HG03565 (cell line): ENCODE measurements around the gene ITGA2.

Experiments used
- ATAC-seq: cut with Tn5 transposase; IDR thresholded peaks from one replicate; pipeline ENCODE4 v1.9.1; 2021; ENCODE audit warnings: mild to moderate bottlenecking, moderate library complexity; ENCODE audit not compliant: unreplicated experiment

The ITGA2 gene

GRCh38 chr5:52988335-52989024 lies 672 bp upstream of the ITGA2 start:
- ATAC-seq = no peak

GRCh38 chr5:52989781-52990527 lies 802 bp downstream of the ITGA2 start:
- ATAC-seq = no peak

- no peak for ATAC-seq
Measured at GRCh38 chr5:52990528-52990925, 1.4 kb downstream of the ITGA2 start.

GRCh38 chr5:52993367-52993766 lies 4.2 kb downstream of the ITGA2 start:
- ATAC-seq = no peak

GRCh38 chr5:52994266-52994665 lies 5.1 kb downstream of the ITGA2 start:
- no peak for ATAC-seq

GRCh38 chr5:52995095-52995494 lies 5.9 kb downstream of the ITGA2 start:
- no peak for ATAC-seq

GRCh38 chr5:52995914-52996313 lies 6.8 kb downstream of the ITGA2 start:
- ATAC-seq = no peak

- no peak for ATAC-seq
Measured at GRCh38 chr5:52996979-52997378, 7.8 kb downstream of the ITGA2 start.

GRCh38 chr5:52997424-52997823 lies 8.3 kb downstream of the ITGA2 start:
- no peak for ATAC-seq

- peak; percentile 55 for ATAC-seq
Measured at GRCh38 chr5:52998552-52999313, 9.6 kb downstream of the ITGA2 start.

GRCh38 chr5:52999344-52999949 lies 10.3 kb downstream of the ITGA2 start:
- peak; percentile 22 for ATAC-seq

GRCh38 chr5:53001541-53001940 lies 12.4 kb downstream of the ITGA2 start:
- no peak for ATAC-seq

GRCh38 chr5:53002491-53002890 lies 13.3 kb downstream of the ITGA2 start:
- ATAC-seq = no peak

- no peak for ATAC-seq
Measured at GRCh38 chr5:53003144-53003543, 14.0 kb downstream of the ITGA2 start.

- no peak for ATAC-seq
Measured at GRCh38 chr5:53006911-53007890, 18.0 kb downstream of the ITGA2 start.

- ATAC-seq = peak; percentile 97
Measured at GRCh38 chr5:53008751-53009150, 19.6 kb downstream of the ITGA2 start.

- no peak for ATAC-seq
Measured at GRCh38 chr5:53009816-53010215, 20.7 kb downstream of the ITGA2 start.

- no peak for ATAC-seq
Measured at GRCh38 chr5:53010814-53011213, 21.7 kb downstream of the ITGA2 start.

- no peak for ATAC-seq
Measured at GRCh38 chr5:53011233-53011632, 22.1 kb downstream of the ITGA2 start.

GRCh38 chr5:53013857-53014256 lies 24.7 kb downstream of the ITGA2 start:
- ATAC-seq = no peak
